IPS DF 6.9 (cell line): Measurements from ENCODE around the gene OR2V2.

Source experiments
- DNase-seq: peaks from one replicate; pipeline ENCODE4 v3.0.0-alpha.2; 2013; ENCODE audit warnings: low read depth, low spot score
- H3K27ac ChIP-seq: one replicate; pipeline ENCODE4 v1.5.1; 2013; ENCODE audit warnings: low read length, control low read depth
- H3K27me3 ChIP-seq: 2 replicates; pipeline ENCODE4 v1.6.1; 2013; ENCODE audit warnings: mild to moderate bottlenecking, low read length; ENCODE audit not compliant: control insufficient read depth, insufficient read depth
- H3K36me3 ChIP-seq: 2 replicates; pipeline ENCODE4 v1.6.1; 2013; ENCODE audit warnings: low read length; ENCODE audit not compliant: control insufficient read depth, insufficient read depth
- H3K4me1 ChIP-seq: 2 replicates; pipeline ENCODE4 v1.6.1; 2013; ENCODE audit warnings: low read length; ENCODE audit not compliant: control insufficient read depth, insufficient read depth
- H3K4me3 ChIP-seq: 2 replicates; pipeline ENCODE4 v1.5.1; 2013; ENCODE audit warnings: mild to moderate bottlenecking, low read length
- H3K9me3 ChIP-seq: 2 replicates; pipeline ENCODE4 v1.6.1; 2013; ENCODE audit warnings: low read length, inconsistent platforms; ENCODE audit not compliant: control insufficient read depth, insufficient read depth
- WGBS: extraction: QIAGEN DNeasy Blood & Tissue Kit; methylation state at CpG from one replicate; pipeline ENCODE4 v1.1.7; 2013; ENCODE audit warnings: mixed read lengths, missing lambda C conversion rate; ENCODE audit not compliant: insufficient read length, insufficient coverage; 5-methylcytosine and 5-hydroxymethylcytosine counted together

OR2V2 gene

DNA sequence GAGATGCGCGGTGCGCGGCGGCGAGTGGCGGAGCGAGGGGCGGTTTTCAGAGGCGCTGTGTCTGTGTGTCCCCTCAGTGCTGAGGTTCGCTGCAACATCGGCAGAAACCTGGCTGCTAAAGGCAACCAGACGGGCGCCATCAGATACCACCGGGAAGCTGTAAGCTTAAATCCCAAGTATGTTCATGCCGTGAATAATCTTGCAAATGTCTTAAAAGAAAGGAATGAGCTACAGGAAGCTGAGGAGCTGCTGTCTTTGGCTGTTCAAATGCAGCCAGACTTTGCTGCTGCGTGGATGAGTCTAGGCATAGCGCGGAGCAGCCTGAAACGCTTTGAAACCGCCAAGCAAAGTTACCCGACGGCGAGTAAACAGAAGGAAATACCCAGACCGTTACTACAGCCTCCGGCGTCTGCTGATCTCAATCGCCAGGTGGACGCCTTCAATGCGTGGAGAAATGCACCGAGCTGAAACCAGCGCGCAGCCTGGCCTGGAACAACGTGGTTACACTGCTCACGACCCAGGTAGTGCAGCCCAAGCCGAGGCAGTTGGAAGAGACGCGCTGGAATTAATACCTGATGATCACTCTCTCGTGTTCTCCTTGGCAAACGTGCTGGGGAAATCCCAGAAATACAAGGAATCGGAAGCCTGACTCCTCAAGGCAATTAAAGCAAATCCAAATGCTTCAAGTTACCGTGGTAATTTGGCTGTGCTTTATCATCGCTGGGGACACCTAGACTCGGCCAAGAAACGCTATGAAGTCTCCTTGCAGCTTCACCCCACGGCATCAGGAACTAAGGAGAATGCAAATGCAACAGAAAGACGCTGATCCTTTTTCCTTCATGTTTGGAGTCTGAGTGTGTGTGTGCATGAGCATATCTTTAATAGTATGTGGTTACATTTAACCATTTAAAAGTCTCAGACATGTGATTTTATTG, 32.3 kb upstream of the OR2V2 start:
- Histone ChIP-seq H3K36me3 (no peaks in the 10 kb centered on the region), H3K9me3 (no peaks in the 10 kb centered on the region), H3K4me1 (no peaks in the 10 kb centered on the region), H3K27me3 (peaks cover 22% of the 10 kb centered on the region), H3K4me3 (peak overlapping the region; percentile 21; the same call in 1 of the 2 replicates), H3K27ac (no peak overlapping the region)
- no CpG with 5 or more reads among the region's 47 CpGs for WGBS
- no peak for DNase-seq

DNA sequence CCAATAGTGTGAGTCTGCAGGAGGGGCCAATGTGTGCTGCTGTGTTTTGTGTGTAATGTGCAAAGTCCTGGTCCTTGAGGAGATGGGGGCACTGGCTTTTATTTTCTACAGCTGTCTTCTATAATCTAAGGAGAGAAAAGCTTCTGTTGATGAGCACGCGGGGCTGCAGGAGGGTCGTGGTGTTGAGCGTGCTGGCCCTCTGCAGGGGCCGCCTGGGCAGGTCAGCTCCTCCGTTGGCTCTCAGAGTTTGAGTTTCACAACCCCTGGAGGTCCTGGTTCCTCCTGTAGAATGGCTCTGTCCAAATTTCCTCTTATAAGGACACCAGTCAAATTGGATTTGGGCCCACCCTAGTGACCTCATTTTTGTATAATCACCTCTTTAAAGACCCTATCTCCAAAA, 29.0 kb upstream of the OR2V2 start:
- no peaks in the 10 kb centered on the region for H3K36me3 ChIP-seq
- no peaks in the 10 kb centered on the region for H3K9me3 ChIP-seq
- no peak for DNase-seq
- WGBS: no CpG with 5 or more reads among the region's 6 CpGs
- H3K4me1 ChIP-seq: no peaks in the 10 kb centered on the region
- no peak overlapping the region for H3K4me3 ChIP-seq
- peaks cover 22% of the 10 kb centered on the region for H3K27me3 ChIP-seq
- no peak overlapping the region for H3K27ac ChIP-seq

DNA sequence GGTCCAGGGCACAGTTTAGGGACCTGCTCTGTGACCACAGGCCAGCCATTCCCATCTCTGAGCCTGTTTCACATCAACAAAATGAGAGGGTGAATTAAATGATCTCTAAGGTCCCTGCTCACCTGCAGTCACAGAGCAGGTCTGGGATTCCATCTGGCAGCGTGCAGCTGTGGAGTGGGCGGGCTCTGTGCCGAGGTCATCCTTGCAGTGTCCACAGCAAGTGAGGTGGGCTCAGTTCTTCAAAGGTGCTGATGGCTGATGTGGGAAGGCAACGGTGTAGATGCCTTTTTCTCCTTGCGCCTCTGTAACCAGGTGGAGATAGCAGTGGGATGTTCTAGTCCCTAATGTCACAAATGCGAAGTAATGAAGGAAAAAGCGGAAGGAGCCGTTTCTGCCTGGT, 28.3 kb upstream of the OR2V2 start:
- no CpG with 5 or more reads among the region's 8 CpGs for WGBS
- peaks cover 17% of the 10 kb centered on the region for H3K27me3 ChIP-seq
- H3K4me3 ChIP-seq: no peak overlapping the region
- H3K36me3 ChIP-seq: no peaks in the 10 kb centered on the region
- no peak overlapping the region for H3K27ac ChIP-seq
- no peaks in the 10 kb centered on the region for H3K4me1 ChIP-seq
- no peaks in the 10 kb centered on the region for H3K9me3 ChIP-seq
- no peak for DNase-seq

DNA sequence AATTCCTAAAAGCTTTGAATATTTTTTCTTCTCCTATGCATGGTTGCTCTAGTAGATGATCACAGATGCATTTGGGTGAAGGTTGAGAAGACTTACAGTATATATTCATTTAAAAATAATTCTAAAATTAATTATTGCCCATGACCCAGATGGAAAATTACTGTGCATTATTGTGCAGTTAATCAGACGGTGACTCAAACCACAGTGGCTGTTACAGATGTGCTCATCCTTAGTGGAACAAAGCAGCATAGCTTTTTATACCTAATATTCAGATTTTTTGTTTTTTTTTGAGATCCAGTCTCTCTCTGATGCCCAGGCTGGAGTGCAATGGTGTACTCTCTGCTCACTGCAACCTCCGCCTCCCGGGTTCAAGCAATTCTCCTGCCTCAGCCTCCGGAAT, 27.1 kb upstream of the OR2V2 start:
- peaks cover 5% of the 10 kb centered on the region; the same call in 1 of the 2 replicates for H3K27me3 ChIP-seq
- H3K4me1 ChIP-seq: no peaks in the 10 kb centered on the region
- no CpG with 5 or more reads among the region's 4 CpGs for WGBS
- no peaks in the 10 kb centered on the region for H3K9me3 ChIP-seq
- no peak overlapping the region for H3K27ac ChIP-seq
- no peak overlapping the region for H3K4me3 ChIP-seq
- no peak for DNase-seq
- H3K36me3 ChIP-seq: no peaks in the 10 kb centered on the region

DNA sequence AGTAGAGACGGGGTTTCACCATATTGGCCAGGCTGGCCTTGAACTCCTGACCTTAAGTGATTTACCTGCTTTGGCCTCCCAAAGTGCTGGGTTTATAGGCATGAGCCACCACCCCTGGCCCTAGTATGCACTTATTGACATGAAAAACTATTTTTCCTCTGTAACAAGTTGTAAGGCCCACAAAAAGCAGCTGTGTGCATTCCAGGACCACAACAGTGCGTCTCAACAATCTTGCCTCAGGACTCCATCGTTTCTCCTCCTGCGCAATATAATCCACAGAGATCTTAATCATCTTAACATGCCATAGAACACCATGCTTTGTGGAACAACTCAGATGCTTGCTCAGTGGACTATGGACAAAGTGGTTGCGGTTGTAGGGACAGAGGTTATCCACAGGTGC, 26.6 kb upstream of the OR2V2 start:
- Histone ChIP-seq H3K4me1 (no peaks in the 10 kb centered on the region), H3K9me3 (no peaks in the 10 kb centered on the region), H3K4me3 (no peak overlapping the region), H3K36me3 (no peaks in the 10 kb centered on the region), H3K27ac (no peak overlapping the region), H3K27me3 (peaks cover 3% of the 10 kb centered on the region; the same call in 1 of the 2 replicates)
- WGBS: no CpG with 5 or more reads among the region's 5 CpGs
- no peak for DNase-seq

DNA sequence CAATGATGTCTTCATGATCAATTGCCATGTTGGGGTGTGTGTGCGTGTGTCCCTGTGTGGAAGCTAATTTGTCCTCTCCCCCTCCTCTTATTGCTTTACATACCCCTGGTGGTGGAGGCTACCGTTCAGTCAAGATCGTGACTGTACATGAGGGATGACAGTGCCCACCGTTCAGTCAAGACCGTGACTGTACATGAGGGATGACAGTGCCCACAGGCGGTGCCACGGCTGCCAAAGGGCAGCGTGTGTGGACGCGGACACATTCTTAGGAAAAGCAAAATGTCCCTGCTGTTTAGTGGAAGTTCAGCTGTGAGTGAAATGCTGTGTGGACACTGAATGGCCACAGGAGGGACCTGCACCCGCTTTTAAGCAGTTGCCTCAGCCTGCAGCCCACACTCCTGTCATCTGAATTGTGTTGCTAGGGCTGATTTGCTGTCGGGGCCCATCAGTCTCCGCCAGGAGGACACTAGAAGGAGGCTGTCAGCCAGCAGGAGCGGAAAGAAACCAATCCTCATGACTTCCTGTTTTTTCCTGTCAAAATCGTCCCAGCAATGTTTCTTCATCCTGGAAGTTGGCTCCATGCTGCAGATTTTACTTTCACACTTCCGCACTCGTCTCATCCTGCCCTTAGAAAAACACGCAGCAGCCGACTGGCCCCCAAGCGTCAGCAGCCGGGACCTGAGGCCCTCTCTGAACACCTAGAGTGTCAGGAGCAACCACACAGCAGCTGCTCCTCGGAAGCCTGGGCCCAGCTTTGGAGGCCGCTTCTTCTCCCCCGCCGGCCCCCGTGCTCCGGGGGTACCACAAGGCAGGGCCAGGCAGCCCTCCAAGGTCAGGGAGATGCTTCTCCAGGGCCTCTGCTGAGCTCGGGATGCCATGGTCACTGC, 25.5 kb upstream of the OR2V2 start:
- no peak for DNase-seq
- WGBS: no CpG with 5 or more reads among the region's 28 CpGs
- Histone ChIP-seq H3K9me3 (no peaks in the 10 kb centered on the region), H3K36me3 (no peaks in the 10 kb centered on the region), H3K27ac (no peak overlapping the region), H3K4me3 (no peak overlapping the region), H3K27me3 (no peaks in the 10 kb centered on the region), H3K4me1 (no peaks in the 10 kb centered on the region)

DNA sequence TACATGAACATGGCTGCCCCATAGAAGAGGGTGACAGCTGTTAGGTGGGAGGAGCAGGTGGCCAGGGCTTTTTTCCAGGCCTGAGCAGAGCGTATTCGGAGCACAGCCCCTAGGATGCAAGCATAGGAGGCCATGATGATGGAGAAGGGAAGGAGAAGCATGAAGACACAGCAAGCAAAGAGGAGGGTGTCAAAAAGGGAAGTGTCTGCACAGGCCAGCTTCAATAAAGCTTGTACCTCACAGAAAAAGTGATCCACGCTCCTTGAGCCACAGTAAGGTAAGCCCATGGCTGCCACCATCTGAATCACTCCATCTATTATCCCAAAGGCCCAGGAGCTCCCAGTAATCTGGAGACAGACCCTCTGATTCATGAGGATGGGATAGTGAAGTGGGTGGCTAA, 22.9 kb upstream of the OR2V2 start:
- Histone ChIP-seq H3K4me1 (no peaks in the 10 kb centered on the region), H3K27ac (no peak overlapping the region), H3K36me3 (no peaks in the 10 kb centered on the region), H3K9me3 (no peaks in the 10 kb centered on the region), H3K4me3 (no peak overlapping the region), H3K27me3 (no peaks in the 10 kb centered on the region)
- WGBS: no CpG with 5 or more reads among the region's 3 CpGs
- no peak for DNase-seq

DNA sequence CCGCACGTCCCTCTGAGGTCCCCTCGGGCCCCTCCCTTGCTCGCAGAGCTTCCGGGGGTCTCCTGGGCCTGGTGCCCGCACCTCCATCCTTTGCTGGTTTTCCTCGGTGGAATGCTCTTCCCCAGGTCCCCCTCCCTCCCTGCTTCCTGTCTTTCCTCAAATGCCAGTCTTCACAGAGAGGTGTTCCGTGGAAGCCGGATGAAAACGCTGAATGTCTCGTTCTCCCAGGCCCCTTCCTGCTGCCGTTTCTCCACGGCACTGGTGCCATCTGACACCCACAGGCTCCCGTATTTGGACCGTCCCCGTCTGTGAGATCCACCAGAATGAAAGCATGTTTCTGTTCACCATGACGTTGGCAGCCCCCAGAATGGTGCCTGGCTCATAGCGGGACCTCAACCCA, 20.5 kb upstream of the OR2V2 start:
- no peak overlapping the region for H3K27ac ChIP-seq
- H3K4me1 ChIP-seq: no peaks in the 10 kb centered on the region
- no peaks in the 10 kb centered on the region for H3K27me3 ChIP-seq
- WGBS: no CpG with 5 or more reads among the region's 18 CpGs
- no peak overlapping the region for H3K4me3 ChIP-seq
- no peaks in the 10 kb centered on the region for H3K9me3 ChIP-seq
- DNase-seq: no peak
- no peaks in the 10 kb centered on the region for H3K36me3 ChIP-seq

DNA sequence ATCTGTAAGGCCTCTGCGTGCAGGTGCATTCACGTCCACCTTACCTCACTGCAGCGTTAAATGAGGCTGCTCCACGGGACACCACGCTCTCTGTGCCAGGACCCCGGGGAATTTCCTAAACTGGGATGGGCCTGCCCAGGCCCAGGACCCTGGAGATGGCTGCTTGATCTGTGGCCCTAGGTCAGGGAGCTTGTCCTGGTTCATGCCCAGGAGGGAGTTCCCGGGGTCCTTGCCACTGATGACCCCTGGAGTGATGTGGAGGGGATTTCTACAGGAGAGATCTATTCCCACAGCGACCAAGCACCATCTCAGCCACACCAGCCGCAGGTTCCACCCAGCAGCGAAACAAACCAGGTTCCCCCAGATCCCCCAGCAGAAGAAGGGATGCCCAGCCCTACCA, 19.9 kb upstream of the OR2V2 start:
- Histone ChIP-seq H3K27ac (no peak overlapping the region), H3K4me1 (no peaks in the 10 kb centered on the region), H3K4me3 (no peak overlapping the region), H3K9me3 (no peaks in the 10 kb centered on the region), H3K36me3 (no peaks in the 10 kb centered on the region), H3K27me3 (no peaks in the 10 kb centered on the region)
- no peak for DNase-seq
- WGBS: no CpG with 5 or more reads among the region's 10 CpGs

DNA sequence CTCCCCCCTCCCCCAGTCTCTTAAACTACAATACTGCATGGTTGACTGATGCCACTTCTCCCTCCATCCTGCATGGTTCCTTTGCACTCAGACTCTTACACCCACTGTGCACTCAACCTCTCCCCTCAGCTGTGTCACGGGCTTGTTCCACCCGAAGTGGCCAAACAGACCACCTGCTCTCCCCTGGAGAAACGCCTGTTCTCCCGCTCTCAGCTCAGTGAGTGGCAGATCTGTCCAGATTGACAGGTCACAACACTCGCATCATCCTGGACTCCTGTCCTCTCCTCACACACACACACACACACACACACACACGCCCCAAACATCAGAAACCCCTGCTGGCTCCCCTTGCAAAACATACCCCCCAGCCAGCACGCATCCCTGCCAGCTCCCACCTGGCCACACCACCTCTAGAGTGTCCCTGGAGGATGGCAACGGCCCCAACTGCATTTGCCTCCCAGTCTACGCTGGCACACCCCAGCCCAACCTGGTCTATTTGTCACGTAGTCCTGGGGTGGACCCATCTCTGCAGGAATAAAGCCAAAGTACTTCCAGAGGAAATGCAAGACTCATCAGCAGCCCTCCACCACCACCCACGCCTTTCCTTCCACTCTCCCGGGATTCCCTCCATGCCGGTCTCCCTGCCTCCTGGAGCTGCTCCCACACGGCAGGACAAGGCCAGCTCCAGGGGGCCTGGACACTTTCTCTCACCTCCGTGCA, 19.3 kb upstream of the OR2V2 start:
- Histone ChIP-seq H3K9me3 (no peaks in the 10 kb centered on the region), H3K27me3 (no peaks in the 10 kb centered on the region), H3K4me1 (no peaks in the 10 kb centered on the region), H3K4me3 (no peak overlapping the region), H3K36me3 (no peaks in the 10 kb centered on the region), H3K27ac (no peak overlapping the region)
- no peak for DNase-seq
- WGBS: no CpG with 5 or more reads among the region's 15 CpGs
